ENCODE data around the gene GSK3A.

Gene GSK3A

DNA sequence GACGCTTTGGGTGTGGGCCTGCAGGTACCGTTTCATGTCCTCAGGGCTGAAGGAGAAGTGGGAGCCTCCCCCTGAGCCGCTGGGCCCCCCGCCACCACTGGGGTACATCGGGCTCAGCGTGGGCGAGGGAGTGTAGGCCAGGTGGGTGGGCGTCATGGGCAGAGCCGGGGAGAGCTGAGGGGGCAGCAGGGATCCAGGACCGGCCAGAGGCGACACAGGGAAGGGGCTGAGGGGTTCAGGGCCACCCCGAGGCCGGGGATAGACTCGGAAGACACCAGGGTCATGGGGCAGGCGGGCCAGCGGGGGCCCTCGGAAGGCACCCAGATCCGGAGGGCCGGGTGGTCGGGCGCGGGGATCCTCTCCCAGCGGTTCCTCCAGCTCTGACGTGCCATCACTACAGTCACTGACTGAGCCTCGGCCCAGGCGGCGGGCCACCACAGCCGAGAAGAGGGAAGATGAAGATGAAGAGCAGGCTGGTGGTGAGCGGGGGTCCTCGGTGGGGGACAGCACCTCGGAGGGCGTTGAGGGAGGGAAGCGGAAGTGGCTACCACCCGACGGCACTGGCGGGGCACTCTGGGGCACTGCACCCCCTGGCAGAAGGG lies 6.8 kb upstream of the GSK3A start:
- H3K79me2 ChIP-seq (ENCODE audit: insufficient read depth, low read depth): peaks cover 25% of the 10 kb centered on the region; the same call in 1 of the 2 replicates
- no peaks in the 10 kb centered on the region for H4K20me1 ChIP-seq (ENCODE audit: insufficient read depth)
- H3K27me3 ChIP-seq (ENCODE audit: insufficient read depth, low read depth): no peaks in the 10 kb centered on the region
- no peaks in the 10 kb centered on the region for H3K36me3 ChIP-seq (ENCODE audit: insufficient read depth)
- no peak overlapping the region for H3K4me2 ChIP-seq
- H3K4me1 ChIP-seq (ENCODE audit: low read depth, poor library complexity, severe bottlenecking): peaks cover 33% of the 10 kb centered on the region
- TF ChIP-seq, protein P1, sequence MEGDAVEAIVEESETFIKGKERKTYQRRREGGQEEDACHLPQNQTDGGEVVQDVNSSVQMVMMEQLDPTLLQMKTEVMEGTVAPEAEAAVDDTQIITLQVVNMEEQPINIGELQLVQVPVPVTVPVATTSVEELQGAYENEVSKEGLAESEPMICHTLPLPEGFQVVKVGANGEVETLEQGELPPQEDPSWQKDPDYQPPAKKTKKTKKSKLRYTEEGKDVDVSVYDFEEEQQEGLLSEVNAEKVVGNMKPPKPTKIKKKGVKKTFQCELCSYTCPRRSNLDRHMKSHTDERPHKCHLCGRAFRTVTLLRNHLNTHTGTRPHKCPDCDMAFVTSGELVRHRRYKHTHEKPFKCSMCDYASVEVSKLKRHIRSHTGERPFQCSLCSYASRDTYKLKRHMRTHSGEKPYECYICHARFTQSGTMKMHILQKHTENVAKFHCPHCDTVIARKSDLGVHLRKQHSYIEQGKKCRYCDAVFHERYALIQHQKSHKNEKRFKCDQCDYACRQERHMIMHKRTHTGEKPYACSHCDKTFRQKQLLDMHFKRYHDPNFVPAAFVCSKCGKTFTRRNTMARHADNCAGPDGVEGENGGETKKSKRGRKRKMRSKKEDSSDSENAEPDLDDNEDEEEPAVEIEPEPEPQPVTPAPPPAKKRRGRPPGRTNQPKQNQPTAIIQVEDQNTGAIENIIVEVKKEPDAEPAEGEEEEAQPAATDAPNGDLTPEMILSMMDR (conservative IDR thresholded peaks at IDR 0.05; ENCODE audit: low read depth, low read length): no peak
- no peak overlapping the region for H2AFZ ChIP-seq (ENCODE audit: low read depth)
- H3K4me3 ChIP-seq (IDR thresholded peaks at IDR 0.05; ENCODE audit: insufficient read depth, low read depth, low read length): no peak overlapping the region
- H3K9ac ChIP-seq: no peak overlapping the region
- H3K27ac ChIP-seq: no peak overlapping the region

- Histone ChIP-seq H2AFZ (ENCODE audit: low read depth) (no peak overlapping the region), H3K4me1 (ENCODE audit: low read depth, poor library complexity, severe bottlenecking) (peaks cover 33% of the 10 kb centered on the region), H3K27me3 (ENCODE audit: insufficient read depth, low read depth) (no peaks in the 10 kb centered on the region), H3K9ac (no peak overlapping the region), H3K4me2 (no peak overlapping the region), H4K20me1 (ENCODE audit: insufficient read depth) (no peaks in the 10 kb centered on the region), H3K4me3 (IDR thresholded peaks at IDR 0.05; ENCODE audit: insufficient read depth, low read depth, low read length) (no peak overlapping the region), H3K79me2 (ENCODE audit: insufficient read depth, low read depth) (peaks cover 25% of the 10 kb centered on the region; the same call in 1 of the 2 replicates), H3K36me3 (ENCODE audit: insufficient read depth) (no peaks in the 10 kb centered on the region), H3K27ac (no peak overlapping the region)
- TF ChIP-seq, protein P1 (conservative IDR thresholded peaks at IDR 0.05; ENCODE audit: low read depth, low read length): no peak
Observed at GRCh38 chr19:42248270-42249148, 6.1 kb upstream of the GSK3A start.

- Histone ChIP-seq H3K9ac (no peak overlapping the region), H2AFZ (ENCODE audit: low read depth) (no peak overlapping the region), H3K4me1 (ENCODE audit: low read depth, poor library complexity, severe bottlenecking) (peaks cover 28% of the 10 kb centered on the region), H3K27me3 (ENCODE audit: insufficient read depth, low read depth) (no peaks in the 10 kb centered on the region), H4K20me1 (ENCODE audit: insufficient read depth) (no peaks in the 10 kb centered on the region), H3K36me3 (ENCODE audit: insufficient read depth) (no peaks in the 10 kb centered on the region), H3K4me3 (IDR thresholded peaks at IDR 0.05; ENCODE audit: insufficient read depth, low read depth, low read length) (no peak overlapping the region), H3K27ac (no peak overlapping the region), H3K79me2 (ENCODE audit: insufficient read depth, low read depth) (peaks cover 18% of the 10 kb centered on the region; the same call in 1 of the 2 replicates), H3K4me2 (no peak overlapping the region)
- TF ChIP-seq, protein P1 (conservative IDR thresholded peaks at IDR 0.05; ENCODE audit: low read depth, low read length): no peak
Observed at GRCh38 chr19:42247640-42248199, 5.3 kb upstream of the GSK3A start.

DNA sequence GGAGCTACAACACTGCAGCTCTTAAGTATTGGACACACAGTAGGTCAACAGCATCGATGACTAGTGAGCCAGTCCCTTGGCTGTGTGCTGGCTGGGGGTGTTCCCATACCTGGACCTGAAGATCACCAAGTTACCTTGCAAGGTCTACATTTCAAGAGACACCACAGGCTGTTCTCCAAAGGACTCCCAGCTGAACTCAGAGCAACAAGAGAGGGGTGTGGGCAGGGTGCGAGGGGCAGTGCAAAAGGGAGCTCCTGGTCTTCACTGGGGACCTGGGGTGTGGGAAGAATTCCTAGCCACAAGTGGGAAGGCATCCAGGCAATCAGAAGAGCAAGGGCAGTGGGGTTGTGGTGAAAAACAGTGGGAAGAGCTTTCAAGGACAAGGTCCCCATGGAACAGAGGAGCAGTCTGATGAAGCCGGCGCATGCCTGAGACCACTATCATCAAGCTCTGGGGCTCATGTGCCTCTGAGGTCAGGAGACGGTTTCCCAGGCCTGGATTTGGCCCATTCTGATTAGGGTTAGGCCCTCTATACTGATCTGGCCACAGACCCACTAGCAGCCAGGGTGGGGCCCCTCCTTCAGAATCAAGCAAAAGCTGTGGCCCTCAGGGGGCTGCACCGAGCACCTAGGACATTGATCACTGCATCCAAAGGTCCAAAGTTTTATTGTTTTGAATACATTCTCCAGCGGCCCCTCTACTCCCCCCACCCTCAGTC lies 4.7 kb upstream of the GSK3A start:
- no peak overlapping the region for H3K9ac ChIP-seq
- no peak overlapping the region for H3K27ac ChIP-seq
- no peak overlapping the region for H3K4me3 ChIP-seq (IDR thresholded peaks at IDR 0.05; ENCODE audit: insufficient read depth, low read depth, low read length)
- peaks cover 24% of the 10 kb centered on the region for H3K4me1 ChIP-seq (ENCODE audit: low read depth, poor library complexity, severe bottlenecking)
- H2AFZ ChIP-seq (ENCODE audit: low read depth): no peak overlapping the region
- H3K4me2 ChIP-seq: no peak overlapping the region; the same call in 1 of the 2 replicates
- no peaks in the 10 kb centered on the region for H3K27me3 ChIP-seq (ENCODE audit: insufficient read depth, low read depth)
- H3K79me2 ChIP-seq (ENCODE audit: insufficient read depth, low read depth): peaks cover 13% of the 10 kb centered on the region; the same call in 1 of the 2 replicates
- H3K36me3 ChIP-seq (ENCODE audit: insufficient read depth): no peaks in the 10 kb centered on the region
- TF ChIP-seq, protein P1 (conservative IDR thresholded peaks at IDR 0.05; ENCODE audit: low read depth, low read length): no peak
- no peaks in the 10 kb centered on the region for H4K20me1 ChIP-seq (ENCODE audit: insufficient read depth)
